Neural crest cell (in vitro differentiated cells): ENCODE results near the gene RAD9B. TPM values are rescaled to one million over a fixed set of nuclear protein-coding genes. Genes with fewer than 3 reads are reported as not detected.

Source experiments
- DNase-seq: peaks from one replicate; pipeline ENCODE4 v3.0.0; 2021; ENCODE audit warnings: low read depth, mixed read lengths, low spot score
- H3K27ac Mint-ChIP-seq: one replicate; pipeline ENCODE4 v1.8.0; 2021; ENCODE audit warnings: mild to moderate bottlenecking, mixed read lengths; ENCODE audit not compliant: unreplicated experiment
- H3K27me3 Mint-ChIP-seq: 2 replicates; pipeline ENCODE4 v1.8.0; 2021; ENCODE audit warnings: low read depth, mild to moderate bottlenecking, mixed read lengths
- H3K36me3 Mint-ChIP-seq: 2 replicates; pipeline ENCODE4 v1.8.0; 2021; ENCODE audit warnings: low read depth, mild to moderate bottlenecking, mixed read lengths
- H3K4me1 Mint-ChIP-seq: 2 replicates; pipeline ENCODE4 v1.8.0; 2021; ENCODE audit warnings: mixed read lengths
- H3K4me3 Mint-ChIP-seq: one replicate; pipeline ENCODE4 v1.8.0; 2021; ENCODE audit warnings: mild to moderate bottlenecking, mixed read lengths
- H3K9me3 Mint-ChIP-seq: 2 replicates; pipeline ENCODE4 v1.8.0; 2021; ENCODE audit warnings: mixed read lengths
- CTCF ChIP-seq: fragments of 200-600 bp; sonication (generic); conservative IDR thresholded peaks from 2 replicates; pipeline ENCODE4 v1.5.0; 2021; ENCODE audit warnings: antibody characterized with exemption, mild to moderate bottlenecking
- total RNA-seq: library from RNA; stranded (reverse); gene quantifications from 2 replicates; pipeline ENCODE4 v1.2.1, GENCODE V29; 2021

RAD9B gene
- total RNA-seq, 1 donor from 2014 or later, result 0.23 TPM

GRCh38 chr12:110466791-110467190, 35.3 kb upstream of the RAD9B start:
- Mint-ChIP-seq H3K27me3 (no peaks in the 10 kb centered on the region), H3K4me1 (peaks cover 28% of the 10 kb centered on the region), H3K4me3 (peak overlapping the region; percentile 97), H3K27ac (no peak overlapping the region), H3K9me3 (no peaks in the 10 kb centered on the region), H3K36me3 (peaks cover 6% of the 10 kb centered on the region)
- DNase-seq, result no peak
- TF ChIP-seq CTCF, result no peak

GRCh38 chr12:110467847-110468213, 34.3 kb upstream of the RAD9B start:
- no peak for TF ChIP-seq CTCF

GRCh38 chr12:110468214-110469048, 33.7 kb upstream of the RAD9B start, which contains the start of the genes FAM216A and GPN3:
FAM216A (plus strand) TSS chr12:110468845; CDS start chr12:110468876, 31 bp downstream.
GPN3 (minus strand) TSS chr12:110468257; CDS start chr12:110468203, 54 bp downstream.
- Mint-ChIP-seq H3K9me3 (no peaks in the 10 kb centered on the region), H3K4me1 (peaks cover 28% of the 10 kb centered on the region), H3K27ac (peak within 1 kb of the TSS; percentile 99), H3K36me3 (peaks cover 4% of the 10 kb centered on the region), H3K27me3 (no peaks in the 10 kb centered on the region), H3K4me3 (peak within 1 kb of the TSS; percentile 97)
- peak; percentile 98 for DNase-seq
- TF ChIP-seq CTCF, result no peak

More at GRCh38 chr12:110467847-110468213, 34.3 kb upstream of the RAD9B start:
- peaks cover 6% of the 10 kb centered on the region for H3K36me3 Mint-ChIP-seq
- no peaks in the 10 kb centered on the region for H3K9me3 Mint-ChIP-seq
- H3K27me3 Mint-ChIP-seq, result no peaks in the 10 kb centered on the region
- H3K27ac Mint-ChIP-seq, result peak overlapping the region; percentile 99
- H3K4me3 Mint-ChIP-seq, result peak overlapping the region; percentile 97
- DNase-seq, result no peak
- H3K4me1 Mint-ChIP-seq, result peaks cover 28% of the 10 kb centered on the region

- Mint-ChIP-seq H3K9me3 (no peaks in the 10 kb centered on the region), H3K27me3 (no peaks in the 10 kb centered on the region), H3K27ac (no peak overlapping the region), H3K36me3 (no peaks in the 10 kb centered on the region), H3K4me3 (no peak overlapping the region), H3K4me1 (no peaks in the 10 kb centered on the region)
- DNase-seq, result no peak
- no peak for TF ChIP-seq CTCF
Measured at GRCh38 chr12:110475426-110475825, 26.7 kb upstream of the RAD9B start.

GRCh38 chr12:110498984-110499706, 3.0 kb upstream of the RAD9B start:
- peaks cover 31% of the 10 kb centered on the region for H3K4me1 Mint-ChIP-seq
- H3K9me3 Mint-ChIP-seq, result peaks cover 13% of the 10 kb centered on the region
- H3K4me3 Mint-ChIP-seq, result peak overlapping the region; percentile 71
- H3K36me3 Mint-ChIP-seq, result peaks cover 11% of the 10 kb centered on the region
- H3K27ac Mint-ChIP-seq, result no peak overlapping the region
- no peaks in the 10 kb centered on the region for H3K27me3 Mint-ChIP-seq
- TF ChIP-seq CTCF, result no peak
- no peak for DNase-seq
